GM23338 (cell line): Measurements from ENCODE around the gene SLC6A8. TPM values are rescaled to one million over a fixed set of nuclear protein-coding genes. Genes with fewer than 3 reads are reported as not detected.

Experiments used
- ATAC-seq: fragments of 200-7000 bp; cut with Tn5 transposase; 3 replicates; pipeline ENCODE4 v1.9.1; 2020
- DNase-seq: peaks from one replicate; pipeline ENCODE4 v3.0.0-alpha.2; 2015; ENCODE audit warnings: low spot score
- H2AFZ ChIP-seq: fragments of 200-600 bp; sonication (generic); 2 replicates; pipeline ENCODE4 v1.8.0; 2016; ENCODE audit warnings: antibody characterized with exemption, mild to moderate bottlenecking, moderate library complexity
- H3F3A ChIP-seq: fragments of 200-600 bp; sonication (generic); replicated peaks from 2 replicates; pipeline ENCODE4 v1.8.0; 2017; ENCODE audit warnings: antibody characterized with exemption, mixed run types, low read depth
- H3K27ac ChIP-seq: fragments of 200-600 bp; sonication (generic); 2 replicates; pipeline ENCODE4 v1.6.1; 2016; ENCODE audit warnings: low read depth
- H3K27me3 ChIP-seq: fragments of 200-600 bp; sonication (generic); 2 replicates; pipeline ENCODE4 v1.8.0; 2016; ENCODE audit warnings: mild to moderate bottlenecking, mixed run types, moderate library complexity; ENCODE audit not compliant: insufficient read depth
- H3K36me3 ChIP-seq: fragments of 200-600 bp; sonication (generic); 2 replicates; pipeline ENCODE4 v1.8.0; 2016; ENCODE audit warnings: mild to moderate bottlenecking; ENCODE audit not compliant: insufficient read depth
- H3K4me1 ChIP-seq: fragments of 200-600 bp; sonication (generic); 2 replicates; pipeline ENCODE4 v1.8.0; 2016; ENCODE audit warnings: mild to moderate bottlenecking, moderate library complexity; ENCODE audit not compliant: insufficient read depth
- H3K4me2 ChIP-seq: fragments of 200-600 bp; sonication (generic); 2 replicates; pipeline ENCODE4 v1.7.1; 2017; ENCODE audit warnings: mixed run types
- H3K4me3 ChIP-seq: fragments of 200-600 bp; sonication (generic); 2 replicates; pipeline ENCODE4 v1.6.1; 2016; ENCODE audit warnings: mixed run types
- H3K79me2 ChIP-seq: fragments of 200-600 bp; sonication (generic); replicated peaks from 2 replicates; pipeline ENCODE4 v1.8.0; 2017; ENCODE audit warnings: mild to moderate bottlenecking; ENCODE audit not compliant: insufficient read depth
- H3K9me2 ChIP-seq: fragments of 200-600 bp; sonication (generic); 2 replicates; pipeline ENCODE4 v1.8.0; 2017; ENCODE audit not compliant: insufficient read depth
- H4K20me1 ChIP-seq: fragments of 200-600 bp; sonication (generic); replicated peaks from 2 replicates; pipeline ENCODE4 v1.8.0; 2017; ENCODE audit warnings: mild to moderate bottlenecking; ENCODE audit not compliant: insufficient read depth
- H3K27ac Mint-ChIP-seq: 2 replicates; pipeline ENCODE4 v1.8.0; 2020; ENCODE audit warnings: inconsistent platforms, mild to moderate bottlenecking, moderate library complexity, mixed read lengths
- H3K27me3 Mint-ChIP-seq: 3 replicates; pipeline ENCODE4 v1.8.0; 2022; ENCODE audit warnings: low read depth, mild to moderate bottlenecking, moderate library complexity, mixed read lengths, inconsistent platforms; ENCODE audit not compliant: insufficient read depth, poor library complexity
- H3K36me3 Mint-ChIP-seq: 3 replicates; pipeline ENCODE4 v1.8.0; 2021; ENCODE audit warnings: low read depth, mild to moderate bottlenecking, inconsistent platforms, moderate library complexity, mixed read lengths
- H3K4me1 Mint-ChIP-seq: 3 replicates; pipeline ENCODE4 v1.8.0; 2020; ENCODE audit warnings: mild to moderate bottlenecking, inconsistent platforms, mixed read lengths
- H3K4me3 Mint-ChIP-seq: 3 replicates; pipeline ENCODE4 v1.8.0; 2021; ENCODE audit warnings: moderate library complexity, mild to moderate bottlenecking, inconsistent platforms, mixed read lengths
- H3K9me3 Mint-ChIP-seq: 3 replicates; pipeline ENCODE4 v1.8.0; 2020; ENCODE audit warnings: moderate library complexity, mild to moderate bottlenecking, inconsistent platforms, mixed read lengths
- CREB1 ChIP-seq: fragments of 250-450 bp; sonication (Bioruptor Pico); IDR thresholded peaks from 2 replicates; pipeline ENCODE4 v1.5.0; 2020; ENCODE audit warnings: low read depth, mild to moderate bottlenecking, moderate library complexity
- CTCF ChIP-seq, 2 experiments: fragments of 200-600 bp in 1 of 2; sonication (generic) in 1 of 2; conservative IDR thresholded peaks; 2 replicates each; pipeline versions ENCODE4 v1.5.1 to v1.6.1; 2016 to 2017; ENCODE audit warnings: antibody characterized with exemption in 2 of 2, low read depth in 2 of 2, mild to moderate bottlenecking in 2 of 2, moderate library complexity in 1 of 2
- ETS1 ChIP-seq: IDR thresholded peaks from 2 replicates; pipeline ENCODE4 v1.6.1; 2016; ENCODE audit warnings: antibody characterized with exemption
- EZH2 ChIP-seq: fragments of 200-600 bp; sonication (generic); IDR thresholded peaks from one replicate; pipeline ENCODE4 v1.8.0; 2017; ENCODE audit warnings: antibody characterized with exemption, mild to moderate bottlenecking, low read depth; ENCODE audit not compliant: unreplicated experiment
- EZH2phosphoT487 ChIP-seq: fragments of 200-600 bp; sonication (generic); IDR thresholded peaks from one replicate; pipeline ENCODE4 v1.8.1; 2018; ENCODE audit warnings: antibody characterized with exemption; ENCODE audit not compliant: unreplicated experiment
- JUNB ChIP-seq: IDR thresholded peaks from one replicate; pipeline ENCODE4 v1.6.1; 2016; ENCODE audit warnings: antibody characterized with exemption; ENCODE audit not compliant: unreplicated experiment
- NANOG ChIP-seq: IDR thresholded peaks from 2 replicates; pipeline ENCODE4 v1.6.1; 2016; ENCODE audit warnings: antibody characterized with exemption, borderline replicate concordance
- POLR2AphosphoS5 ChIP-seq: IDR thresholded peaks from 2 replicates; pipeline ENCODE4 v1.6.1; 2016; ENCODE audit warnings: antibody characterized with exemption, low read depth
- REST ChIP-seq: IDR thresholded peaks from one replicate; pipeline ENCODE4 v1.6.1; 2018; ENCODE audit warnings: antibody characterized with exemption; ENCODE audit not compliant: unreplicated experiment
- STAT1 ChIP-seq: IDR thresholded peaks from one replicate; pipeline ENCODE4 v1.6.1; 2016; ENCODE audit warnings: antibody characterized with exemption; ENCODE audit not compliant: unreplicated experiment
- ZNF114 ChIP-seq: fragments of 250-450 bp; sonication (Bioruptor Pico); IDR thresholded peaks from 2 replicates; pipeline ENCODE4 v1.5.0; 2020; ENCODE audit warnings: mild to moderate bottlenecking, moderate library complexity
- ZNF331 ChIP-seq: fragments of 250-450 bp; sonication (Bioruptor Pico); IDR thresholded peaks from 2 replicates; pipeline ENCODE4 v1.5.0; 2020; ENCODE audit warnings: low read depth, mild to moderate bottlenecking, moderate library complexity
- ZNF462 ChIP-seq: fragments of 250-450 bp; sonication (Bioruptor Pico); IDR thresholded peaks from 2 replicates; pipeline ENCODE4 v1.5.0; 2020; ENCODE audit warnings: mild to moderate bottlenecking, moderate library complexity
- polyA plus RNA-seq: library from polyadenylated mRNA; unstranded; fragments of >200 nt; fragmentation: Nextera tagmentation; extraction: Ambion mirVana; gene quantifications from 2 replicates; pipeline ENCODE4 v1.2.1, GENCODE V29; 2016
- total RNA-seq: library from RNA; depleted of rRNA; stranded (reverse); fragments of >200 nt; shearing (Covaris generic); gene quantifications from 2 replicates; pipeline ENCODE4 v1.2.3, GENCODE V29; 2014

Gene SLC6A8
- total and polyA plus RNA-seq, 2 experiments from 2014 or later, result 19.5 to 68.6 TPM

GRCh38 chrX:153704021-153704526, 16.3 kb downstream of the SLC6A8 start:
- Histone ChIP-seq H3K4me3 (no peak overlapping the region), H3K4me2 (no peak overlapping the region), H3K36me3 (no peaks in the 10 kb centered on the region), H3K9me2 (no peaks in the 10 kb centered on the region), H3K27me3 (no peaks in the 10 kb centered on the region), H3K4me1 (no peaks in the 10 kb centered on the region), H3K27ac (no peak overlapping the region), H3F3A (no peaks in the 10 kb centered on the region), H3K79me2 (no peaks in the 10 kb centered on the region), H4K20me1 (no peaks in the 10 kb centered on the region), H2AFZ (no peak overlapping the region)
- ATAC-seq (no peak), DNase-seq (no peak)
- Mint-ChIP-seq H3K4me3 (no peak overlapping the region), H3K4me1 (peaks cover 9% of the 10 kb centered on the region), H3K9me3 (no peaks in the 10 kb centered on the region; the same call in 2 of the 3 replicates), H3K36me3 (peaks cover 21% of the 10 kb centered on the region), H3K27ac (no peak overlapping the region), H3K27me3 (peaks cover 2% of the 10 kb centered on the region)
- TF ChIP-seq ZNF462 (CRISPR knock-in tag) (no peak), ZNF114 (CRISPR knock-in tag) (no peak), EZH2phosphoT487 (no peak), CTCF (conservative IDR thresholded peaks at IDR 0.05; ENCODE audit: low read depth in 2 of 2) (no peak), STAT1 (no peak), REST (no peak), JUNB (no peak), CREB1 (CRISPR knock-in tag) (no peak), ETS1 (no peak), EZH2 (no peak), NANOG (no peak), ZNF331 (CRISPR knock-in tag) (no peak), POLR2AphosphoS5 (no peak)
